Mesendoderm (in vitro differentiated cells): Measurements from ENCODE around the gene PARS2. TPM values are rescaled to one million over a fixed set of nuclear protein-coding genes. Genes with fewer than 3 reads are reported as not detected.

Experiments
- DNase-seq: peaks from one replicate; pipeline ENCODE4 v3.0.0; 2013
- H2AK5ac ChIP-seq: 2 replicates; pipeline ENCODE4 v1.6.1; 2013; ENCODE audit warnings: low read length, inconsistent platforms
- H2BK120ac ChIP-seq: 2 replicates; pipeline ENCODE4 v1.6.1; 2013; ENCODE audit warnings: low read depth, mild to moderate bottlenecking, low read length, moderate library complexity, mixed read lengths
- H2BK15ac ChIP-seq: replicated peaks from 2 replicates; pipeline ENCODE4 v1.6.1; 2013; ENCODE audit warnings: low read depth, mild to moderate bottlenecking, moderate library complexity
- H2BK5ac ChIP-seq: 2 replicates; pipeline ENCODE4 v1.6.1; 2013; ENCODE audit warnings: low read length, inconsistent platforms
- H3K18ac ChIP-seq: 2 replicates; pipeline ENCODE4 v1.6.1; 2013; ENCODE audit warnings: mild to moderate bottlenecking, low read length, mixed read lengths
- H3K23ac ChIP-seq: one replicate; pipeline ENCODE4 v1.6.1; 2013; ENCODE audit warnings: low read length
- H3K27ac ChIP-seq: 2 replicates; pipeline ENCODE4 v1.5.1; 2013; ENCODE audit warnings: low read depth, mild to moderate bottlenecking, inconsistent platforms, low read length, moderate library complexity
- H3K27me3 ChIP-seq: 2 replicates; pipeline ENCODE4 v1.6.1; 2013; ENCODE audit warnings: low read length, control low read depth, mild to moderate bottlenecking, inconsistent platforms; ENCODE audit not compliant: insufficient read depth, poor library complexity
- H3K36me3 ChIP-seq: 2 replicates; pipeline ENCODE4 v1.6.1; 2013; ENCODE audit warnings: low read length, inconsistent platforms; ENCODE audit not compliant: control insufficient read depth, insufficient read depth
- H3K4ac ChIP-seq: one replicate; pipeline ENCODE4 v1.6.1; 2013; ENCODE audit warnings: low read depth, mild to moderate bottlenecking, low read length, moderate library complexity
- H3K4me1 ChIP-seq: 2 replicates; pipeline ENCODE4 v1.6.1; 2013; ENCODE audit warnings: low read depth, low read length, inconsistent platforms; ENCODE audit not compliant: control insufficient read depth
- H3K4me2 ChIP-seq: 2 replicates; pipeline ENCODE4 v1.6.1; 2013; ENCODE audit warnings: low read length
- H3K4me3 ChIP-seq: 2 replicates; pipeline ENCODE4 v1.5.1; 2013; ENCODE audit warnings: mild to moderate bottlenecking, low read length
- H3K56ac ChIP-seq: one replicate; pipeline ENCODE4 v1.6.1; 2013; ENCODE audit warnings: low read length
- H3K79me1 ChIP-seq: 2 replicates; pipeline ENCODE4 v1.6.1; 2013; ENCODE audit warnings: low read length, inconsistent platforms
- H3K79me2 ChIP-seq: 2 replicates; pipeline ENCODE4 v1.6.1; 2013; ENCODE audit warnings: mild to moderate bottlenecking, low read length; ENCODE audit not compliant: control insufficient read depth, insufficient read depth
- H3K9ac ChIP-seq: 2 replicates; pipeline ENCODE4 v1.6.1; 2013; ENCODE audit warnings: low read length, inconsistent platforms
- H4K5ac ChIP-seq: one replicate; pipeline ENCODE4 v1.6.1; 2013; ENCODE audit warnings: low read length
- H4K8ac ChIP-seq: one replicate; pipeline ENCODE4 v1.6.1; 2013; ENCODE audit warnings: low read depth, mild to moderate bottlenecking, control low read depth, low read length, moderate library complexity
- WGBS: extraction: QIAGEN DNeasy Blood & Tissue Kit; methylation state at CpG from one replicate; pipeline ENCODE4 v1.1.7; 2013; ENCODE audit warnings: low lambda C conversion rate, missing lambda C conversion rate; ENCODE audit not compliant: insufficient coverage; ENCODE audit errors: extremely low coverage; 5-methylcytosine and 5-hydroxymethylcytosine counted together
- polyA plus RNA-seq, 2 experiments: library from polyadenylated mRNA; stranded (reverse); fragments of 200-250 nt; gene quantifications; one replicate each; pipeline ENCODE4 v1.2.3, GENCODE V29; 2013

The PARS2 gene
- polyA plus RNA-seq (2013, experiment 1 of 2), result 3.3 TPM
- polyA plus RNA-seq (2013, experiment 2 of 2), result 3.5 TPM

- Histone ChIP-seq H3K23ac (peak within 1 kb of the TSS; percentile 83), H3K18ac (no peak within 1 kb of the TSS), H3K4me2 (peak within 1 kb of the TSS; percentile 59), H2AK5ac (no peak within 1 kb of the TSS), H3K79me1 (no peaks in the 10 kb centered on the region), H3K27ac (no peak within 1 kb of the TSS), H3K56ac (peak within 1 kb of the TSS; percentile 96), H2BK15ac (no peak within 1 kb of the TSS), H3K4me1 (peaks cover 9% of the 10 kb centered on the region), H2BK120ac (no peak within 1 kb of the TSS), H3K36me3 (no peaks in the 10 kb centered on the region), H4K5ac (no peak within 1 kb of the TSS), H3K9ac (peak within 1 kb of the TSS; percentile 85), H3K27me3 (no peaks in the 10 kb centered on the region), H3K4ac (no peak within 1 kb of the TSS), H4K8ac (no peak within 1 kb of the TSS), H2BK5ac (no peak within 1 kb of the TSS), H3K4me3 (peak within 1 kb of the TSS; percentile 85), H3K79me2 (no peaks in the 10 kb centered on the region)
- no CpG with 5 or more reads among the region's 57 CpGs for WGBS
- DNase-seq, result peak; percentile 100
These were observed at the start of gene PARS2 for GRCh38 chr1:54764133-54764921. Gene PARS2 (minus strand): TSS chr1:54764523. CDS start chr1:54759161, 5,362 bp downstream.

DNA sequence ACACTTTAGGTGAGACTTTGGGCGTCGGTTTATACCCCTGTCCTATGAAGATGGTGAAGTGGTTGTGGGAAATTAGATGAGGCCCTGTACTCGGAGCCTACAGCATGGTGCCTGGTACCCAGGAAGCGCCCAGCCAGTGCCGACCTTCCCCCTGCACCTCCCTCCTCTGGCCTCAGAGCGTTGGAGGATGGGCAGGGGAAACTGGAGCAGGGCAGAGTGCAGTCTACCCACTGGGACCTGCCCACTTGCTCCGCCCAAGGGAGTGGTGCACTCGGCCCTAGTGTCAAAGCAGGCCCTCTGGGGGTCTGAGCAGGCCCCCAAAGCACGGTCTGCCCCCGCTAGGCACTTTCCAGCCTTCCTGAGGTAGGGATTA, 49.8 kb upstream of the PARS2 start:
- H4K5ac ChIP-seq, result no peak overlapping the region
- H2AK5ac ChIP-seq, result no peak overlapping the region
- DNase-seq, result no peak
- no CpG with 5 or more reads among the region's 10 CpGs for WGBS
- H3K79me2 ChIP-seq, result no peaks in the 10 kb centered on the region
- no peak overlapping the region for H3K23ac ChIP-seq
- no peak overlapping the region for H3K27ac ChIP-seq
- H3K79me1 ChIP-seq, result no peaks in the 10 kb centered on the region
- no peak overlapping the region for H2BK15ac ChIP-seq
- no peak overlapping the region for H3K4ac ChIP-seq
- no peaks in the 10 kb centered on the region for H3K36me3 ChIP-seq
- no peak overlapping the region for H3K4me2 ChIP-seq
- H3K9ac ChIP-seq, result no peak overlapping the region
- no peak overlapping the region for H2BK5ac ChIP-seq
- no peaks in the 10 kb centered on the region for H3K27me3 ChIP-seq
- H3K18ac ChIP-seq, result peak overlapping the region; percentile 22
- no peak overlapping the region for H3K4me3 ChIP-seq
- peaks cover 4% of the 10 kb centered on the region for H3K4me1 ChIP-seq
- no peak overlapping the region for H2BK120ac ChIP-seq
- no peak overlapping the region for H3K56ac ChIP-seq
- H4K8ac ChIP-seq, result no peak overlapping the region

DNA sequence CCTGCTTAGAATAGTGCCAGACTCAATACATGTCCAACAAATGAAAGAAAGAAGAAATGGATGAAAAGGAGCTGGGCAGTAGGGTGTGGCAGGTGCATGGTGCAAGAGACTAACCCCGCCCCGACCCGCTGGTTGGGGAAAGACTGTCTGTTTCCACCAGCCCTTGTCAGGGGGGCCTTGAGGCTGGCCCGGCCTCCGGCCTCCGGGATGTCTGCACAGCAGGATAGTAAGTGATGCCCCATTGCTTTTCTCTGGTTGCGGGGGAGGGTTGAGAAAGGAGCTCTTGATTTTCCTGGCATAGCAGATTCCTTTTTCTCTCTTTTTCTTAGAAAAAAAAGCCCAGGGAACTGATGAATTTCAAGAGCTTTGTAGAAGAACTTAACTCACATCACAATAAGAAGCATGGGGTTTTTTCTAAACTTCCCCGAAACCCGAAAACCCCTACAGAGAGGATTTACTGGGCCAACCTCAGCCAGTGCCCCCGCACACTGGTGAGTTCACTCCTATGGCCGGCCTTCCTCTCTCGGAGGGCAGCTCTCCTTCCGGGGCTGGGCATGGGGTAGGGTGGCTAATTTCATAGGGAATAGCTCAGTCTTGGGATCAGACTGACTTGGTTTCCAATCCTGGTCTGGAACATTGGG, 49.3 kb upstream of the PARS2 start:
- Histone ChIP-seq H3K9ac (no peak overlapping the region), H3K27ac (no peak overlapping the region), H3K79me2 (no peaks in the 10 kb centered on the region), H3K36me3 (no peaks in the 10 kb centered on the region), H3K4ac (no peak overlapping the region), H4K5ac (no peak overlapping the region), H3K4me3 (no peak overlapping the region), H3K56ac (no peak overlapping the region), H3K4me2 (no peak overlapping the region), H3K23ac (no peak overlapping the region), H3K27me3 (no peaks in the 10 kb centered on the region), H3K79me1 (no peaks in the 10 kb centered on the region), H3K4me1 (peaks cover 4% of the 10 kb centered on the region), H2BK120ac (no peak overlapping the region), H4K8ac (no peak overlapping the region), H3K18ac (peak overlapping the region; percentile 22), H2BK5ac (no peak overlapping the region), H2BK15ac (no peak overlapping the region), H2AK5ac (no peak overlapping the region)
- WGBS, result no CpG with 5 or more reads among the region's 13 CpGs
- peak; percentile 37 for DNase-seq

DNA sequence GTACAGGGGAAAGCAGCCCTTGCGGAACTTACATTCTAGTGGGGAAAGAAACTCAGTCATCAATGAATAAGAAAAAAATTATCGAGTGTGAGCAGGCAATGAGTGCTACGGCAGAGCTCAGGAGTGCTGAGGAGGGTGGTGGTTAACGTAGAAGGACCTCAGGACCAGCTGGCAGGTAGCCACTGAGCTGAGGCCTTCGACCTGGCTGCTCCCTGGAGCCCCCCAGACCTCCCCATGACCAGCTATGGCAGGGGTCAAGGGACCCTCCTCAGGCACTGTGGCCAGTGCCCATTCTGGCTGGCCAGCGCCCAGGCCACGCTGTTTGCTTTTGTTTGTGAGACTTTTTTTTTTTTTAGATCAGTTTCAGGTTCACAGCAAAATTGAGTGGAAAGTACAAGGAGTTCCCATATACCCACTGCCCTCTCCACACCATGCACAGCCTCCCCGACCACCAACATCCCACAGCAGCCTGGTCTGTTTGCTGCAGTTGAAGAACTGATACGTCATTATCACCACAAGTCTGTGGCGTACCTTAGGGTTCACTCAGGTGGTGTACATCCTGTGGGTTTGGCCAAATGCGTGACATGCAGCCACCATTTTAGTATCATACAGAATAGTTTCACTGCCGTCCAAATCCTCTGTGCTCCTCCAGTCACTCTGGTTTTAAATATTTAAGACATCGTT, 48.6 kb upstream of the PARS2 start:
- no peak overlapping the region for H3K56ac ChIP-seq
- H2BK120ac ChIP-seq, result no peak overlapping the region
- H3K27me3 ChIP-seq, result no peaks in the 10 kb centered on the region
- H3K4me3 ChIP-seq, result no peak overlapping the region
- H4K5ac ChIP-seq, result no peak overlapping the region
- H3K36me3 ChIP-seq, result no peaks in the 10 kb centered on the region
- H3K79me1 ChIP-seq, result no peaks in the 10 kb centered on the region
- DNase-seq, result no peak
- H3K4ac ChIP-seq, result no peak overlapping the region
- H3K27ac ChIP-seq, result no peak overlapping the region
- H4K8ac ChIP-seq, result no peak overlapping the region
- no CpG with 5 or more reads among the region's 13 CpGs for WGBS
- no peak overlapping the region for H3K23ac ChIP-seq
- H3K4me1 ChIP-seq, result peaks cover 4% of the 10 kb centered on the region
- H3K9ac ChIP-seq, result no peak overlapping the region
- H3K18ac ChIP-seq, result no peak overlapping the region
- no peak overlapping the region for H3K4me2 ChIP-seq
- H3K79me2 ChIP-seq, result no peaks in the 10 kb centered on the region
- no peak overlapping the region for H2AK5ac ChIP-seq
- no peak overlapping the region for H2BK15ac ChIP-seq
- H2BK5ac ChIP-seq, result no peak overlapping the region

- Histone ChIP-seq H3K4me2 (no peak overlapping the region), H3K4me3 (no peak overlapping the region), H3K27me3 (no peaks in the 10 kb centered on the region), H3K4ac (no peak overlapping the region), H3K36me3 (no peaks in the 10 kb centered on the region), H3K79me2 (no peaks in the 10 kb centered on the region), H4K5ac (no peak overlapping the region), H2BK120ac (no peak overlapping the region), H3K27ac (no peak overlapping the region), H3K56ac (no peak overlapping the region), H3K79me1 (no peaks in the 10 kb centered on the region), H2AK5ac (no peak overlapping the region), H3K9ac (no peak overlapping the region), H3K4me1 (peaks cover 4% of the 10 kb centered on the region), H3K18ac (no peak overlapping the region), H2BK15ac (no peak overlapping the region), H4K8ac (no peak overlapping the region), H2BK5ac (no peak overlapping the region), H3K23ac (no peak overlapping the region)
- no peak for DNase-seq
- WGBS, result no CpG with 5 or more reads among the region's 18 CpGs
These were observed 47.7 kb upstream of the PARS2 start for GRCh38 chr1:54811739-54812655.
